HEK293 (cell line): ENCODE data around the gene BAHD1.

Source experiments
- GLIS2 ChIP-seq: fragments of 450-650 bp; formaldehyde crosslinking; IDR thresholded peaks from 2 replicates; pipeline ENCODE4 v1.5.1; 2016; ENCODE audit warnings: missing biosample characterization, missing genetic modification characterization
- REST ChIP-seq: fragments of 450-650 bp; formaldehyde crosslinking; IDR thresholded peaks from 2 replicates; pipeline ENCODE4 v1.5.1; 2016; ENCODE audit warnings: missing biosample characterization, missing genetic modification characterization
- ZNF175 ChIP-seq: fragments of 450-650 bp; formaldehyde crosslinking; IDR thresholded peaks from 2 replicates; pipeline ENCODE4 v1.5.1; 2016; ENCODE audit warnings: missing biosample characterization, missing genetic modification characterization
- ZNF24 ChIP-seq: fragments of 450-650 bp; formaldehyde crosslinking; IDR thresholded peaks from 2 replicates; pipeline ENCODE4 v1.5.1; 2016; ENCODE audit warnings: missing biosample characterization, missing genetic modification characterization
- ZNF274 ChIP-seq, 2 experiments: fragments of 200-500 bp in 1 of 2; fragments of 450-650 bp in 1 of 2; sonication (Bioruptor generic) in 1 of 2; formaldehyde crosslinking in 1 of 2; IDR thresholded peaks; 2 replicates each; pipeline versions ENCODE4 v1.5.1 to v1.6.1; 2014 to 2016; ENCODE audit warnings: borderline replicate concordance in 1 of 2, inconsistent platforms in 1 of 2, low read length in 1 of 2, missing biosample characterization in 1 of 2, missing genetic modification characterization in 1 of 2
- ZNF280C ChIP-seq: fragments of 450-650 bp; formaldehyde crosslinking; IDR thresholded peaks from 2 replicates; pipeline ENCODE4 v1.5.1; 2016; ENCODE audit warnings: missing biosample characterization, missing genetic modification characterization
- ZNF311 ChIP-seq: fragments of 450-650 bp; formaldehyde crosslinking; IDR thresholded peaks from 2 replicates; pipeline ENCODE4 v1.5.1; 2017; ENCODE audit warnings: missing biosample characterization, missing genetic modification characterization, borderline replicate concordance
- ZNF600 ChIP-seq: fragments of 450-650 bp; formaldehyde crosslinking; IDR thresholded peaks from 2 replicates; pipeline ENCODE4 v1.5.1; 2016; ENCODE audit warnings: missing biosample characterization, missing genetic modification characterization
- TF ChIP-seq, protein P1 (sequence below): fragments of 450-650 bp; formaldehyde crosslinking; IDR thresholded peaks from 2 replicates; pipeline ENCODE4 v1.5.1; 2016; ENCODE audit warnings: missing biosample characterization, missing genetic modification characterization

- TF ChIP-seq ZNF24 (tag by site-specific recombination) (no peak), ZNF280C (tag by site-specific recombination) (no peak), REST (tag by site-specific recombination) (no peak), GLIS2 (no peak), ZNF175 (tag by site-specific recombination) (no peak), ZNF274 (IDR thresholded peaks at IDR 0.05; ENCODE audit: low read length) (no peak), ZNF274 (tag by site-specific recombination; IDR thresholded peaks at IDR 0.05; ENCODE audit: borderline replicate concordance) (no peak), ZNF311 (tag by site-specific recombination) (no peak), ZNF600 (no peak)
- TF ChIP-seq, protein P1, sequence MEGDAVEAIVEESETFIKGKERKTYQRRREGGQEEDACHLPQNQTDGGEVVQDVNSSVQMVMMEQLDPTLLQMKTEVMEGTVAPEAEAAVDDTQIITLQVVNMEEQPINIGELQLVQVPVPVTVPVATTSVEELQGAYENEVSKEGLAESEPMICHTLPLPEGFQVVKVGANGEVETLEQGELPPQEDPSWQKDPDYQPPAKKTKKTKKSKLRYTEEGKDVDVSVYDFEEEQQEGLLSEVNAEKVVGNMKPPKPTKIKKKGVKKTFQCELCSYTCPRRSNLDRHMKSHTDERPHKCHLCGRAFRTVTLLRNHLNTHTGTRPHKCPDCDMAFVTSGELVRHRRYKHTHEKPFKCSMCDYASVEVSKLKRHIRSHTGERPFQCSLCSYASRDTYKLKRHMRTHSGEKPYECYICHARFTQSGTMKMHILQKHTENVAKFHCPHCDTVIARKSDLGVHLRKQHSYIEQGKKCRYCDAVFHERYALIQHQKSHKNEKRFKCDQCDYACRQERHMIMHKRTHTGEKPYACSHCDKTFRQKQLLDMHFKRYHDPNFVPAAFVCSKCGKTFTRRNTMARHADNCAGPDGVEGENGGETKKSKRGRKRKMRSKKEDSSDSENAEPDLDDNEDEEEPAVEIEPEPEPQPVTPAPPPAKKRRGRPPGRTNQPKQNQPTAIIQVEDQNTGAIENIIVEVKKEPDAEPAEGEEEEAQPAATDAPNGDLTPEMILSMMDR (tag by site-specific recombination), result no peak
Measured at GRCh38 chr15:40397688-40398412, 42.9 kb upstream of the BAHD1 start.
